Measurements from ENCODE around the gene PIM2.

The PIM2 gene

GRCh38 chrX:48899078-48899410 lies 19.8 kb downstream of the PIM2 start:
- H3K4me3 ChIP-seq (ENCODE audit: low read depth, low read length), result no peak overlapping the region
- no peak for DNase-seq (ENCODE audit: low read depth)
- TF ChIP-seq POLR2A (IDR thresholded peaks at IDR 0.05; ENCODE audit: extremely low read depth, insufficient read length) (no peak), CTCF (IDR thresholded peaks at IDR 0.05; ENCODE audit: low read depth, low read length) (no peak)

- TF ChIP-seq MAX (IDR thresholded peaks at IDR 0.05; ENCODE audit: low read depth, low read length), result peak; percentile 51
- peak; percentile 76 for TF ChIP-seq POLR2A (IDR thresholded peaks at IDR 0.05; ENCODE audit: extremely low read depth, insufficient read length)
- no peak for TF ChIP-seq CTCF (IDR thresholded peaks at IDR 0.05; ENCODE audit: low read depth, low read length)
- DNase-seq (ENCODE audit: low read depth), result peak; percentile 96
- peak within 1 kb of the TSS; percentile 66 for H3K4me3 ChIP-seq (ENCODE audit: low read depth, low read length)
Measured at GRCh38 chrX:48897625-48898306, 21.1 kb downstream of the PIM2 start, which contains the start of the genes PQBP1 and TIMM17B. PQBP1 (plus strand) TSS chrX:48897930; CDS start chrX:48898510, 580 bp downstream. TIMM17B (minus strand) TSS chrX:48897768; CDS start chrX:48897749, 19 bp downstream.

GRCh38 chrX:48897157-48897624 lies 21.6 kb downstream of the PIM2 start:
- peak; percentile 87 for DNase-seq (ENCODE audit: low read depth)
- TF ChIP-seq MAX (IDR thresholded peaks at IDR 0.05; ENCODE audit: low read depth, low read length) (no peak), MYC (IDR thresholded peaks at IDR 0.05; ENCODE audit: low read depth, low read length) (peak; percentile 43; the same call in 1 of the 2 replicates)

GRCh38 chrX:48896611-48897011 lies 22.2 kb downstream of the PIM2 start:
- TF ChIP-seq MYC (IDR thresholded peaks at IDR 0.05; ENCODE audit: low read depth, low read length) (no peak), POLR2A (IDR thresholded peaks at IDR 0.05; ENCODE audit: extremely low read depth, insufficient read length) (no peak), CTCF (IDR thresholded peaks at IDR 0.05; ENCODE audit: low read depth, low read length) (no peak), MAX (IDR thresholded peaks at IDR 0.05; ENCODE audit: low read depth, low read length) (no peak)
- peak; percentile 71 for DNase-seq (ENCODE audit: low read depth)
- peak overlapping the region; percentile 66 for H3K4me3 ChIP-seq (ENCODE audit: low read depth, low read length)

More at GRCh38 chrX:48897157-48897624, 21.6 kb downstream of the PIM2 start:
- peak overlapping the region; percentile 66 for H3K4me3 ChIP-seq (ENCODE audit: low read depth, low read length)

GRCh38 chrX:48894891-48895290 lies 23.9 kb downstream of the PIM2 start:
- no peak overlapping the region for H3K4me3 ChIP-seq (ENCODE audit: low read depth, low read length)
- no peak for TF ChIP-seq POLR2A (IDR thresholded peaks at IDR 0.05; ENCODE audit: extremely low read depth, insufficient read length)
- TF ChIP-seq CTCF (IDR thresholded peaks at IDR 0.05; ENCODE audit: low read depth, low read length), result no peak
- no peak for TF ChIP-seq MYC (IDR thresholded peaks at IDR 0.05; ENCODE audit: low read depth, low read length)
- no peak for TF ChIP-seq MAX (IDR thresholded peaks at IDR 0.05; ENCODE audit: low read depth, low read length)
- DNase-seq (ENCODE audit: low read depth), result no peak

GRCh38 chrX:48893556-48894348 lies 25.1 kb downstream of the PIM2 start:
- no peak for DNase-seq (ENCODE audit: low read depth)
- TF ChIP-seq MYC (IDR thresholded peaks at IDR 0.05; ENCODE audit: low read depth, low read length) (no peak), POLR2A (IDR thresholded peaks at IDR 0.05; ENCODE audit: extremely low read depth, insufficient read length) (no peak), MAX (IDR thresholded peaks at IDR 0.05; ENCODE audit: low read depth, low read length) (no peak), CTCF (IDR thresholded peaks at IDR 0.05; ENCODE audit: low read depth, low read length) (no peak)
- no peak overlapping the region for H3K4me3 ChIP-seq (ENCODE audit: low read depth, low read length)
